Nucleus accumbens (tissue), 56 donors: ENCODE results near the gene LYZL2.
"Not testable (repeated sequence)": the region's sequence is repeated elsewhere in the genome, so short reads cannot be mapped to it uniquely, and the experiment has no call there.

Experiments used
- DNase-seq, 56 donors: peaks; one replicate each; lab custom pipeline; 2025; lab: John Stamatoyannopoulos, UW

The LYZL2 gene

GRCh38 chr10:30629653-30630052 is at the start of gene LYZL2:
Gene LYZL2 (minus strand): TSS chr10:30629753. CDS start chr10:30626915, 2,838 bp downstream.
- no peak for DNase-seq

DNA sequence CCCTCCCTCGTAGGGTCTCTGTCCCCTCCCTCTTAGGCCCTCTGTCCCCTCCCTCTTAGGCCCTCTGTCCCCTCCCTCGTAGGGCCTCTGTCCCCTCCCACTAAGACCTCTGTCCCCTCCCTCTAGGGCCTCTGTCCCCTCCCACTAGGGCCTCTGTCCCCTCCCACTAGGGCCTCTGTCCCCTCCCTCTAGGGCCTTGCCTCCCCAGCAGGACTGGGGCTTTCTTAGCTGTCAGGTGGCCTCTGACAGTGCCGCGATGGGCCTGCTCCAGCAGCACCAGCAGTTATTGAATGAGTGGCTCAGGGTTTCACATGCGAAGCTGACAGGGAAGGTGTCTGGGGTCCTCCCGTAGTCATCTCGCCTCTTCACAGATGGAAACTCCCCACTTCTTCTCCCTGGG is 48.1 kb upstream of the LYZL2 start:
- not testable (repeated sequence) for DNase-seq

- DNase-seq = not testable (repeated sequence)
These were observed 47.6 kb upstream of the LYZL2 start for GRCh38 chr10:30677146-30677545.

- no peak for DNase-seq
These were observed 46.5 kb upstream of the LYZL2 start for GRCh38 chr10:30675791-30676718.

- no peak for DNase-seq
These were observed 45.2 kb upstream of the LYZL2 start for GRCh38 chr10:30674796-30675195.

DNA sequence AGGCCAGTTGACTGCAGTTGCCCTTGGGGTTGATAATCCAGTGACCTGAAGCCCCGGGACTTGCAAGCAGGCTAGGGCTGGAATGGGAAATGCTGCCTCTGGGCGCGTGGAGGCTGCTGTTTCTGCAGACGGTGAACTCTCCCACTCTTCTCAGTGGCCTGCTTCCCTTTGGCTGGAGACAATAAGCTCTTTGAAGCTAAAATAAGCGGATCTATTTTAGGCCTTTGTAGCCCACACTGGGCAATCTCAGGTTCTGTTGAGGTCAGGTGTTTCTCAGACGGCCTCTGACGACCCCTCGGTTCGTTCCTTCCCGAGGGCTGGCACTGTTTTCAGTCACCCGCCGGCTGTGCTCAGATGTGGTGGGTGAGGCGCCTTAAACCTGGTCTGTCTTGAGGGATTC is 43.7 kb upstream of the LYZL2 start:
- not testable (repeated sequence) for DNase-seq

DNA sequence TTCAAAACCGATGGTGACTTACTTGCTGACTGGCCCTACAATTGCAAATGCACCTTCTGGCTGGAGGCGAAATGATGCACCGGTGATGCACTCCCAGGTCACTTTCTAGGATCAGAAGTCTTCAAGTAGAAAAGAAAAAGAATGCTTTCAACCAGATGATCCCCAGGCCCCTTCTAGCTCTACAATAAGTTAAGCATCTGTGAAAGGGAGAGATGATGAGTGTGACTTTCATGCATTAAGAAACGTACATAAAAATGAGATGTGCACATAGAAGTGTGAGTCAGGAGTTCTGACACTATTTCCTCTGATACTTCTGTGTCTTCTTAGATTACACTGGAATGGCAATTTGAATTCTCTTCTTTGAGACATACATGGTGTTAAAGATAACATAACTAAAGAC is 42.8 kb upstream of the LYZL2 start:
- DNase-seq = not testable (repeated sequence)

DNA sequence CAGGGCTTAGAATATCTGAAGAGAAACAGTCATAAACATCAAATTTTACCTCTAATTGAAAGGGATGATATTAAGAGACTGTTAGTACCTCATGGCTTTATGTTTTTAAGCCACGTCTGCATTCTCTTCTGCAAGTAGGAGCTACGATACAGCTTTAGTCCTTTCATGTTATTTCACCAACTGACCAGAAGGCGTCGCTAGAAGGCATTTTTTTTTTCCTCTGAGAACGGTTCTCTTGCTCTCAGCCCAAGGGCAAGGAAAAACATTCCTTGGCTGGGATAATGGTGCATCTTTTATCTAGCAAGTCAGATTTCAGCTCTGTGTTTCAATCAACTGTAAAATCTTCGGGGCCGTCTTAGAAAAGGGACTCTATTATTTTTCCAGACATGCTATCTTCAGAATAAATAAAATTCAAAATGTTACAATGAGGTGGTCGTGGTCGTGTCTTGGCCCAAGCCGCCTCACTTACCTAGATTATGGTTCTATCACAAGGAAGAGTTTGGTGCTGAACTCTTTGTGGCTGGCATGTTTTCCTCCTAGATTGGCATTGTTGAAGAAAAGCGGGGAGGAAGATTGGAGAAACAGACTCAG is 41.6 kb upstream of the LYZL2 start:
- DNase-seq = peak in 22 of 56 donors; percentile 0 to 46 (median 8)

DNA sequence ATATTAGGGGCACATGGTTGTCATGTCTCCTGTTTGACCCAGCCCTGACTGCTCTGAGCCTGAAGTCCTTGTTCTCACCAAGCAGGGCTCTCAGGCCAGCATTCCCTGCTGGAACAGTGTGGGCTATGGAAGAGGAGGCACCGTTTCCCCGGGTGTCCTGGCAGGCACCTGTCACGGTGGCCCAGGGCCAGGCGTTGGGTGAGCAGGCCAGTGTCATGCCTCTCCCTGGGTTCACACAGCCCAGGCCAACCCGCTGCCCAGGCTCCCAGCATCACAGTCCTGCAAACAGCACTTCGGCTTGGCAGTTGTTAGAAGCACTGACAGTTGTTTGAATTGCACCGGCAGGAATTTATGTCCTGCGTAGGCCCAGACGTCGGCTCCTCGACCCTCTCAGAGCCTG is 38.4 kb upstream of the LYZL2 start:
- DNase-seq = not testable (repeated sequence)

DNA sequence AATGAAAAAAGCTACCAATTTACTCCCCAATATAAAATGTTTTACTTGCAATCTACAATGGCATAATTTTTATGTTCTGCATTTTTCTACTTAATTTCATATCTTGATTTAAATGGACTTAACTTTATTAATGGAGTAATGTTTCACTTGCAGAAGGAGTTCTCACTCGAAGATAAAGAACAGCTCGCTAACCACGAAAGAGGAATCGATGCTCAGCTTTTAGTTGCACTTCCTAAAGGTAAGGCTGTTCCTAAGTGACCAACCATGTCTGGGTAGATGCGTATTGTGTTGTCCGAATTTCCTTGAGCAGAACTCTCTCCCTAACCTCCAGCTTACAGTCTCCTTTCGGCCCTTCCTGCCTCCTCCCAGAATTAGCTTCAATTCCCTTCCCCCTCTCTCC is 33.9 kb upstream of the LYZL2 start:
- DNase-seq = not testable (repeated sequence)

- no peak for DNase-seq
These were observed 33.3 kb upstream of the LYZL2 start for GRCh38 chr10:30662814-30663213.

- not testable (repeated sequence) for DNase-seq
These were observed 30.8 kb upstream of the LYZL2 start for GRCh38 chr10:30660314-30660713.

GRCh38 chr10:30656233-30656632 is 26.7 kb upstream of the LYZL2 start:
- DNase-seq = no peak

DNA sequence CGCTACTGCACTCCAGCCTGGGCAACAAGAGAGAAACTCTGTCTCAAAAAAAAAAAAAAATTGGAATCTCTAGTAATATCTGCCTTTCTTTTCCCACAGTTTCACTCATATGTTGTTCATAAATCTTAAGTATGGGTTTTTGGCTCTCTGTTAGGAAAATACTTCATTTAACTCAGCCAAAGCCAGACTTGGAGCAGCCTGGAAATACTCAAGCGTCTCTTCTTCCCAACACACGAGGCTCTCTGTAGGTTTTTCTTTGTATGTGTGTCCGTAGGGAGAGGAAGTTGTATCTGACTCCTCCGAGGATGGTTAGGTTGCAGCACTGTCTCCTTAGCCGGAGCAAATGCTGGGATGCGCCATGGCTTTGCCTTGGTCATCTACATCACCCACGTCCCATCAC is 25.4 kb upstream of the LYZL2 start:
- DNase-seq = not testable (repeated sequence)

DNA sequence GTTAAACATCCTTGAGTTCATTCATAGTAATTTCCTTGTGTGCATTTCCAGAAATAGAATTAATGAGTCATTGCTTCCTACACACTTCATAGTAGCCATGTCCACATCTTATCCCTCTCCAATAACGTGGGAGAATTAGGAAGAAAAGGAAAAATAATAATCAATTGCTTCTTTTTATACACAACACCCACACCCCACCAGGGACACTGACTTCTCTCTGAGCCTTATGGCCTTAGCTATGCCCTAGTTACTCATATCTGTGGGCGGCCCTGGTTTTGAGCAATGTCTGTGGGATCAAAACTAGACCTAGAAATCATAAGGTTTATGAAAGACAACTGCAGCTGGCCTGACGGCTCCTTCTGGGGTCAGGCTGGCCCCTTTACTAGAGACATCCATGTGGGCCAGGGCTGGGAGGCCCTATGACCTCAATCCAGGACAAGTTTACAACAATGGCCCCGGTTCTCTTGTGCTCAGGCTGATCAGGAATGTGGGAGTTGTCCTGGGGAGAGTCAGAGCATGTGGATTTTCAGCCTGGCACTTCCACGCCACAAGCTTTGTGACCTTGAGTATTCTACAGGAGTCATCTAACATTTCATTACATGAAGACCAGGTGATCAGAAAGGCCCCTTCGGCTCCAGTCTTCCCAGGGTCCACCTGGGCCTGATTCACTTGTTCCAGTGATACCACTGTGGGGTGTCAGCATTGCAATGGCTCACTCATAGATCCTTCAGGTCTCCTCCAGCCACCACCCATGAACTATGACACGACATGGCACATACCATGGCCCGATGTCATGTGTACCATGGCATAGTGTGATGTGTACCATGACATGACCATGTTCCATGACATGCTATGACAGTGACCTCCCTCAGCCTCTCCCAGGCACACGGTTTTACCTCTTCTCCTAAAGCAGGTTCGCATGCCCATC is 22.2 kb upstream of the LYZL2 start:
- not testable (repeated sequence) for DNase-seq

DNA sequence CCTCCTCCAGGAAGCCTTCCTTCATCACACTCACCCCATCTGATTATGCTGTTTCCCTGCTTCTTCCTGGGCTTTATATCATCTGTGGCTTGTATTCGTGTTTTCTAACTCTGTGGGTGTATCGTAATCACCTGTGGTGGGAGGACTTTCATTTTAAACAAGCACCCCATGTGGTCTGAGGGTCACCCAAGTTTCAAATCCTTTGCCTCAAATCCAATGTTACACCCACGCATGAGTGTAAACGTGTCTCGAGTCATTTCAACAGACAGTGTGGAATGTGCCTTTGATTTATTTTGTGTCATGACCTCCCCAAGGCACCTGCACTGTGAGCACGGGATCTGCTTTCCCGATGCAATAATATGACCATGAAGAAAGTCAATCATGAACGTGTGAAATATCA is 17.5 kb upstream of the LYZL2 start:
- DNase-seq = no peak

DNA sequence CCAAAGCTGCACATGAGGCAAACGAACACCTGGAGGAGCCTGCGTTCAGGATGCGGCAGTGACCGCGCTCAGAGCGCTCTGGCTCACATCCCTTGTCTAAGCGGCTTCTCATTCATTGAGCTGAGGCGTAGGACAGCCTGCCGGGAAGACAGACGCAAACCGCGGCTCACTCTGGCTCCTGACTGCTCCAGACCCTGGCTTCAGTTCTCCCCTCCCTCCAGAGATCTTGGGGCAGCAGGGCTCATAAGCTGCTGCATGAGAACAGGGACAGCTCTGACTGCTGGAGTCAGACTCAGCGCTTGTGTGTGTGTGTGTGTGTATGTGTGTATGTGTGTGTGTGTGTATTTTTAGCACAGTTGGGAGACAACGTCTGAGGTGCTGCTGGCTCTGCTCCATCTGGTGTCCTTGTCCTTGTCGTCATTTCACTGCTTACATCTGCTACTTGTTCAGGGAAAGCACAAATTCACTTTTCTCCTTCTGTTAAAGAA is 15.8 kb upstream of the LYZL2 start:
- peak in 2 of 56 donors; percentile 2 to 4 for DNase-seq

DNA sequence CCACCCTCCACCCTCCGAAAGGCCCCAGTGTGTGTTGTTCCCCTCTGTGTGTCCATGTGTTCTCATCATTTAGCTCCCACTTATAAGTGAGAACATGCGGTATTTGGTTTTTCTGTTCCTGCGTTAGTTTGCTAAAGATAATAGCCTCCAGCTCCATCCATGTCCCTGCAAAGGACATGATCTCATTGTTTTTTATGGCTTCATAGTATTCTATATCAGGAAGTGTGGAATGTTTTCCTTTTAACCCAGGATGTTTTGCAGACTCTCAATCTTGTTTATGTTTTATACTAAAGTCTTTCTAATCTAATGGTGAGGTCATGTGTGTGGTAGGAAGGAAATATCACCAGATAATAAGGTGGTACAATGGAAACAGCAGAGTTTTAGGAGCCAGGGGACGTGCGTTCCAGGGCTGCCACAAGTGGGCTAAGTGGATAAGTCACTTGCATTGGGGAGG is 14.9 kb upstream of the LYZL2 start:
- not testable (repeated sequence) for DNase-seq

DNA sequence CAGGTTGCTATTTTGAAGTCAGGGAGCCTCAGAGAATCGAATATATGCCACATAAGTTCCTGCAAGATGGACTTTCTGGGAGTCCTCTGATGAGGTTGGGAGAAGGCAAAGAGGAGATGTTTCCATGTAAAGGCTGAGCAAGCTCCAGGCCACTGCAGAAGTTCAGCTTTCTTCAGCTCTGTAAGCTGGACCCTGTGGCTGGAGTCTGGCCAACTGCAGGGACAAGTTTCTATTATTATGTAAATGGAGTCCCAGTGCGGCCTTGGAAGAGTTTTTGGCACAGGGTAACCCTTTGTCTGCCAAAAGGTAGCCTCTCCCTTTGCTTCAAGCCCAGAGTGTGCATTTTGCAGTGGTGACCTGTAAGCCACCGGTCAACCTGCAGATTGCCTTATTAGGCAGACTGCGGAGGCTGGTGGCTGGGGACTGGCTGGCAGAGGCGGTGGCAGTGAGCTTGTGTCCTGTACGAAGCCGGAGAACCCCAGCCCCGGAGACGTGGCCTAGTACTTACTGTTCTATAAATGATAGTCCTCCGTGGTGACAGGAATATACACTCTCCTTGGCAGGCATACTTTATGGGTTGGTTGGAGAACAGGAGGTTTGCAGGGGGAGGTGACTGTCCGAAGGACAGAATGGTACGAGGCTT is 14.1 kb upstream of the LYZL2 start:
- DNase-seq = not testable (repeated sequence)

GRCh38 chr10:30642856-30643255 is 13.3 kb upstream of the LYZL2 start:
- not testable (repeated sequence) for DNase-seq
